ENCODE results near the gene NFIC. TPM values are rescaled to one million over a fixed set of nuclear protein-coding genes. Genes with fewer than 3 reads are reported as not detected.

Gene NFIC
- total and polyA plus RNA-seq, 10 of the 15 experiments (the other 5 are each of a cell fraction or from before 2014, with no cell fraction given), result 0.71 to 53.5 (median 10.2) TPM

DNA sequence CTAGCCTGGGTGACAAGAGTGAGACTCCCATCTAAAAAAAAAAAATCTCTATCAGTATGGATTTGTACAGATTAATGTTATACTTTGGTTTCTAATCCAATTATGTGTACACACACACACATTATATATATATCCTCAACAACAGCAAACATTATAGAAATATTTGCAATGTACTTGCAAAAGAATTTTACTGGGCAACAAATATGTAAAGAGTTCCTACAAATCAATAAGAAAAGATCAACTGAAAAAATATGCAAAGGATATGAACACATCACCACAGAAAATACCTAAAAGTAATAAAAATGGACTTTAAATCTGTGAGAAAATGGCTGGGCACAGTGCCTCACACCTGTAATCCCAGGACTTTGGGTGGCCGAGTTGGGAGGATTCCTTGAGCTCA is 40.9 kb upstream of the NFIC start:
- CTCF ChIA-PET, result interaction anchor here (1.0 to 6.7 kb wide), 8 partner anchors 18 to 266 kb away, joined by 3 to 87 read pairs (median 4); partner anchors contain the start of gene SMIM44
- RAD21 ChIA-PET (ENCODE audit: unreplicated experiment), result interaction anchor here (1.1 to 2.5 kb wide), 2 partner anchors 103 to 145 kb away, joined by 3 to 9 read pairs; no protein-coding TSS in a partner anchor
- in situ Hi-C loops (cut with MboI), result loop anchor here (5.0 kb wide), 2 partner anchors 107 to 147 kb away; no protein-coding TSS in a partner anchor

More for the DNA sequence above, 40.9 kb upstream of the NFIC start:
- Histone ChIP-seq H3K9me3 (replicated peaks; ENCODE audit: control insufficient read depth, insufficient read depth, low read length) (no peaks in the 10 kb centered on the region), H3K79me2 (ENCODE audit: control insufficient read depth, insufficient read depth, low read length) (no peaks in the 10 kb centered on the region), H2AFZ (ENCODE audit: control insufficient read depth, low read depth, low read length) (no peak overlapping the region), H3K27ac (ENCODE audit: control insufficient read depth, insufficient read depth) (no peak overlapping the region), H4K20me1 (ENCODE audit: control insufficient read depth, insufficient read depth) (no peaks in the 10 kb centered on the region), H3K4me1 (ENCODE audit: control insufficient read depth, insufficient read depth, low read length) (no peaks in the 10 kb centered on the region), H3K27me3 (replicated peaks in 1 of 2; ENCODE audit: control insufficient read depth in 2 of 2, insufficient read depth in 2 of 2, low read length in 1 of 2) (no peaks in the 10 kb centered on the region), H3K9ac (ENCODE audit: control insufficient read depth, insufficient read depth, low read length) (no peak overlapping the region), H3K4me3 (no peak overlapping the region), H3K36me3 (ENCODE audit: control insufficient read depth in 2 of 2, insufficient read depth in 2 of 2, low read length in 1 of 2) (no peaks in the 10 kb centered on the region), H3K4me2 (ENCODE audit: control insufficient read depth, insufficient read depth) (no peak overlapping the region)
- 35% methylated on average over 1 of the region's 1 CpG for WGBS (ENCODE audit: insufficient coverage, insufficient replicate concordance, low lambda C conversion rate, missing lambda C conversion rate)
- BruUV-seq (replicated peaks), result no TSS peak
- no peak for TF ChIP-seq POLR2AphosphoS5 (IDR thresholded peaks at IDR 0.05; ENCODE audit: low read length)
- no peak for TF ChIP-seq NFXL1 (IDR thresholded peaks at IDR 0.05; ENCODE audit: borderline replicate concordance)
- no peak for TF ChIP-seq PAX8 (IDR thresholded peaks at IDR 0.05)
- no peak for TF ChIP-seq FOXM1 (IDR thresholded peaks at IDR 0.05; ENCODE audit: low read depth, low read length)
- TF ChIP-seq TCF12 (IDR thresholded peaks at IDR 0.05; ENCODE audit: low read depth, low read length), result no peak
- no peak for TF ChIP-seq ZNF622 (IDR thresholded peaks at IDR 0.05)
- no peak for TF ChIP-seq RCOR1 (conservative IDR thresholded peaks at IDR 0.05; ENCODE audit: low read depth, low read length)
- no peak for TF ChIP-seq EGR1 (IDR thresholded peaks at IDR 0.05; ENCODE audit: borderline replicate concordance in 1 of 2, low read depth in 2 of 2, low read length in 2 of 2)
- no peak for TF ChIP-seq SUZ12 (IDR thresholded peaks at IDR 0.05; ENCODE audit: unreplicated experiment)
- no peak for TF ChIP-seq NFIC (IDR thresholded peaks at IDR 0.05; ENCODE audit: low read depth, low read length)
- no peak for TF ChIP-seq HDGF (IDR thresholded peaks at IDR 0.05)
- TF ChIP-seq BMI1 (IDR thresholded peaks at IDR 0.05; ENCODE audit: borderline replicate concordance), result no peak
- no peak for TF ChIP-seq ZSCAN29 (IDR thresholded peaks at IDR 0.05)
- TF ChIP-seq EZH2 (IDR thresholded peaks at IDR 0.05; ENCODE audit: borderline replicate concordance, control insufficient read depth, low read depth, low read length), result no peak
- no peak for TF ChIP-seq PAX5 (IDR thresholded peaks at IDR 0.05; ENCODE audit: borderline replicate concordance, low read depth, low read length)
- TF ChIP-seq MTA2 (IDR thresholded peaks at IDR 0.05; ENCODE audit: low read depth), result no peak
- TF ChIP-seq, protein P1, sequence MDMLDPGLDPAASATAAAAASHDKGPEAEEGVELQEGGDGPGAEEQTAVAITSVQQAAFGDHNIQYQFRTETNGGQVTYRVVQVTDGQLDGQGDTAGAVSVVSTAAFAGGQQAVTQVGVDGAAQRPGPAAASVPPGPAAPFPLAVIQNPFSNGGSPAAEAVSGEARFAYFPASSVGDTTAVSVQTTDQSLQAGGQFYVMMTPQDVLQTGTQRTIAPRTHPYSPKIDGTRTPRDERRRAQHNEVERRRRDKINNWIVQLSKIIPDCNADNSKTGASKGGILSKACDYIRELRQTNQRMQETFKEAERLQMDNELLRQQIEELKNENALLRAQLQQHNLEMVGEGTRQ (IDR thresholded peaks at IDR 0.05; ENCODE audit: borderline replicate concordance, low read depth, low read length), result no peak
- TF ChIP-seq MYB (IDR thresholded peaks at IDR 0.05; ENCODE audit: borderline replicate concordance, low read depth, low read length), result no peak
- TF ChIP-seq, protein P2, sequence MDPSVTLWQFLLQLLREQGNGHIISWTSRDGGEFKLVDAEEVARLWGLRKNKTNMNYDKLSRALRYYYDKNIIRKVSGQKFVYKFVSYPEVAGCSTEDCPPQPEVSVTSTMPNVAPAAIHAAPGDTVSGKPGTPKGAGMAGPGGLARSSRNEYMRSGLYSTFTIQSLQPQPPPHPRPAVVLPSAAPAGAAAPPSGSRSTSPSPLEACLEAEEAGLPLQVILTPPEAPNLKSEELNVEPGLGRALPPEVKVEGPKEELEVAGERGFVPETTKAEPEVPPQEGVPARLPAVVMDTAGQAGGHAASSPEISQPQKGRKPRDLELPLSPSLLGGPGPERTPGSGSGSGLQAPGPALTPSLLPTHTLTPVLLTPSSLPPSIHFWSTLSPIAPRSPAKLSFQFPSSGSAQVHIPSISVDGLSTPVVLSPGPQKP (IDR thresholded peaks at IDR 0.05; ENCODE audit: low read depth, low read length), result no peak
- no peak for TF ChIP-seq ETV6 (conservative IDR thresholded peaks at IDR 0.05 in 1 of 2, IDR thresholded peaks at IDR 0.05 in 1 of 2; ENCODE audit: borderline replicate concordance in 1 of 2, low read depth in 1 of 2)
- intact Hi-C loops (cut with micrococcal nuclease; ENCODE audit: unreplicated experiment), result loop anchor here (5.0 kb wide), 1 partner anchor 117 kb away; no protein-coding TSS in a partner anchor
- ChIA-PET POLR2A (interaction anchor here (0.6 to 0.7 kb wide), 2 partner anchors 17 to 76 kb away, joined by 3 read pairs; no protein-coding TSS in a partner anchor), SMC1A (ENCODE audit: uncharacterized antibody, unreplicated experiment) (interaction anchor here (1.2 to 2.1 kb wide), 3 partner anchors 21 to 147 kb away, joined by 3 to 5 read pairs (median 4); no protein-coding TSS in a partner anchor)
- ATAC-seq (no peak), FAIRE-seq (no peak), DNase-seq (ENCODE audit: low read depth, low spot score) (no peak)
